ENCODE data around the gene COMT.
"Not testable (repeated sequence)": the region's sequence is repeated elsewhere in the genome, so short reads cannot be mapped to it uniquely, and the experiment has no call there.

The COMT gene

GRCh38 chr22:19904935-19905334 lies 36.6 kb upstream of the COMT start:
- WGBS, 2 donors (ENCODE audit: extremely low coverage in 2 of 2, insufficient read length in 2 of 2, insufficient replicate concordance in 1 of 2) = no CpG with 5 or more reads among the region's 7 CpGs
- peaks cover 21 to 32% of the 10 kb centered on the region in 2 donors for H3K4me1 ChIP-seq (ENCODE audit: control insufficient read depth in 2 of 2, insufficient read depth in 1 of 2, low read depth in 1 of 2, low read length in 2 of 2)
- no peak overlapping the region for H3K18ac ChIP-seq (ENCODE audit: low read length)
- no peaks in the 10 kb centered on the region for H3K9me3 ChIP-seq (replicated peaks in 1 of 2; ENCODE audit: control insufficient read depth in 2 of 2, insufficient read depth in 1 of 2, low read depth in 1 of 2, low read length in 2 of 2)
- H3K23ac ChIP-seq (ENCODE audit: low read depth, low read length, poor library complexity) = no peak overlapping the region
- H4K8ac ChIP-seq (ENCODE audit: low read depth, low read length) = no peak overlapping the region
- H3K14ac ChIP-seq (ENCODE audit: low read length) = no peak overlapping the region
- no peak overlapping the region for H4K91ac ChIP-seq (ENCODE audit: low read depth, low read length, poor library complexity)
- no peak overlapping the region for H2BK15ac ChIP-seq (ENCODE audit: low read length)
- DNase-seq (ENCODE audit: low spot score) = no peak
- H3K27ac ChIP-seq (replicated peaks; ENCODE audit: low read length) = no peak overlapping the region
- no peak overlapping the region for H2AFZ ChIP-seq (ENCODE audit: low read length)
- H2BK120ac ChIP-seq (ENCODE audit: low read depth, low read length) = no peak overlapping the region
- no peak overlapping the region for H3K4me3 ChIP-seq (ENCODE audit: low read length in 2 of 2)
- no peak overlapping the region for H2BK12ac ChIP-seq (ENCODE audit: low read length)
- no peak overlapping the region for H3K9ac ChIP-seq (ENCODE audit: low read depth, low read length, poor library complexity)
- H3K36me3 ChIP-seq (replicated peaks in 1 of 2; ENCODE audit: control insufficient read depth in 2 of 2, insufficient read depth in 2 of 2, low read length in 2 of 2) = peaks cover 0 to 1% of the 10 kb centered on the region in 2 donors
- no peak overlapping the region for H2BK5ac ChIP-seq (ENCODE audit: low read length)
- peaks cover 0 to 9% (median 3%) of the 10 kb centered on the region in 3 experiments for H3K27me3 ChIP-seq (ENCODE audit: control insufficient read depth in 3 of 3, insufficient read depth in 3 of 3, low read depth in 1 of 3, low read length in 3 of 3)
- H2AK5ac ChIP-seq (ENCODE audit: low read depth, low read length) = no peak overlapping the region
- no peak overlapping the region for H3K4me2 ChIP-seq (ENCODE audit: insufficient read depth, low read length, poor library complexity, severe bottlenecking)
- peaks cover 5% of the 10 kb centered on the region for H3K79me1 ChIP-seq (ENCODE audit: low read depth, low read length)
- H3K4ac ChIP-seq (ENCODE audit: low read length) = no peak overlapping the region

GRCh38 chr22:19905347-19906276 lies 36.0 kb upstream of the COMT start:
- peaks cover 0 to 9% (median 3%) of the 10 kb centered on the region in 3 experiments for H3K27me3 ChIP-seq (ENCODE audit: control insufficient read depth in 3 of 3, insufficient read depth in 3 of 3, low read depth in 1 of 3, low read length in 3 of 3)
- peaks cover 21 to 32% of the 10 kb centered on the region in 2 donors for H3K4me1 ChIP-seq (ENCODE audit: control insufficient read depth in 2 of 2, insufficient read depth in 1 of 2, low read depth in 1 of 2, low read length in 2 of 2)
- no peak overlapping the region for H2AK5ac ChIP-seq (ENCODE audit: low read depth, low read length)
- no peak overlapping the region for H3K4me3 ChIP-seq (ENCODE audit: low read length in 2 of 2)
- peak overlapping the region; percentile 87 for H3K18ac ChIP-seq (ENCODE audit: low read length)
- H3K14ac ChIP-seq (ENCODE audit: low read length) = no peak overlapping the region
- no peak for DNase-seq (ENCODE audit: low spot score)
- no peak overlapping the region for H2BK12ac ChIP-seq (ENCODE audit: low read length)
- peak overlapping the region; percentile 58 for H4K91ac ChIP-seq (ENCODE audit: low read depth, low read length, poor library complexity)
- H3K9ac ChIP-seq (ENCODE audit: low read depth, low read length, poor library complexity) = no peak overlapping the region
- no peak overlapping the region for H3K27ac ChIP-seq (replicated peaks; ENCODE audit: low read length)
- H4K8ac ChIP-seq (ENCODE audit: low read depth, low read length) = no peak overlapping the region
- H3K4ac ChIP-seq (ENCODE audit: low read length) = no peak overlapping the region
- no peak overlapping the region for H2BK5ac ChIP-seq (ENCODE audit: low read length)
- peaks cover 0 to 1% of the 10 kb centered on the region in 2 donors for H3K36me3 ChIP-seq (replicated peaks in 1 of 2; ENCODE audit: control insufficient read depth in 2 of 2, insufficient read depth in 2 of 2, low read length in 2 of 2)
- no peak overlapping the region for H3K4me2 ChIP-seq (ENCODE audit: insufficient read depth, low read length, poor library complexity, severe bottlenecking)
- H3K9me3 ChIP-seq (replicated peaks in 1 of 2; ENCODE audit: control insufficient read depth in 2 of 2, insufficient read depth in 1 of 2, low read depth in 1 of 2, low read length in 2 of 2) = no peaks in the 10 kb centered on the region
- H3K79me1 ChIP-seq (ENCODE audit: low read depth, low read length) = peaks cover 5% of the 10 kb centered on the region
- WGBS, 2 donors (ENCODE audit: extremely low coverage in 2 of 2, insufficient read length in 2 of 2, insufficient replicate concordance in 1 of 2) = no CpG with 5 or more reads among the region's 22 CpGs
- H2AFZ ChIP-seq (ENCODE audit: low read length) = peak overlapping the region; percentile 43
- H2BK120ac ChIP-seq (ENCODE audit: low read depth, low read length) = no peak overlapping the region
- no peak overlapping the region for H2BK15ac ChIP-seq (ENCODE audit: low read length)
- H3K23ac ChIP-seq (ENCODE audit: low read depth, low read length, poor library complexity) = peak overlapping the region; percentile 53

- H2AK5ac ChIP-seq (ENCODE audit: low read depth, low read length); H2BK5ac ChIP-seq (ENCODE audit: low read length); H2AFZ ChIP-seq (ENCODE audit: low read length); H3K4ac ChIP-seq (ENCODE audit: low read length); DNase-seq (ENCODE audit: low spot score); H2BK15ac ChIP-seq (ENCODE audit: low read length); H3K9me3 ChIP-seq (replicated peaks in 1 of 2; ENCODE audit: control insufficient read depth in 2 of 2, insufficient read depth in 1 of 2, low read depth in 1 of 2, low read length in 2 of 2); H3K4me3 ChIP-seq (ENCODE audit: low read length in 2 of 2); H4K8ac ChIP-seq (ENCODE audit: low read depth, low read length); H3K18ac ChIP-seq (ENCODE audit: low read length); H3K79me1 ChIP-seq (ENCODE audit: low read depth, low read length); H3K23ac ChIP-seq (ENCODE audit: low read depth, low read length, poor library complexity); H2BK12ac ChIP-seq (ENCODE audit: low read length); H3K36me3 ChIP-seq (replicated peaks in 1 of 2; ENCODE audit: control insufficient read depth in 2 of 2, insufficient read depth in 2 of 2, low read length in 2 of 2); H2BK120ac ChIP-seq (ENCODE audit: low read depth, low read length); H4K91ac ChIP-seq (ENCODE audit: low read depth, low read length, poor library complexity); H3K27ac ChIP-seq (replicated peaks; ENCODE audit: low read length); H3K4me2 ChIP-seq (ENCODE audit: insufficient read depth, low read length, poor library complexity, severe bottlenecking); H3K9ac ChIP-seq (ENCODE audit: low read depth, low read length, poor library complexity); H3K14ac ChIP-seq (ENCODE audit: low read length): not testable (repeated sequence)
- peaks cover 21 to 32% of the 10 kb centered on the region in 2 donors for H3K4me1 ChIP-seq (ENCODE audit: control insufficient read depth in 2 of 2, insufficient read depth in 1 of 2, low read depth in 1 of 2, low read length in 2 of 2)
- peaks cover 0 to 19% (median 3%) of the 10 kb centered on the region in 3 experiments for H3K27me3 ChIP-seq (ENCODE audit: control insufficient read depth in 3 of 3, insufficient read depth in 3 of 3, low read depth in 1 of 3, low read length in 3 of 3)
- whole genome bisulfite sequencing, 2 donors (ENCODE audit: extremely low coverage in 2 of 2, insufficient read length in 2 of 2, insufficient replicate concordance in 1 of 2) = no CpG with 5 or more reads among the region's 25 CpGs
These were observed 34.7 kb upstream of the COMT start for GRCh38 chr22:19906864-19907263.

- not testable (repeated sequence) for H2AFZ ChIP-seq (ENCODE audit: low read length); H4K91ac ChIP-seq (ENCODE audit: low read depth, low read length, poor library complexity); H3K4ac ChIP-seq (ENCODE audit: low read length); H3K9me3 ChIP-seq (replicated peaks in 1 of 2; ENCODE audit: control insufficient read depth in 2 of 2, insufficient read depth in 1 of 2, low read depth in 1 of 2, low read length in 2 of 2); H3K27ac ChIP-seq (replicated peaks; ENCODE audit: low read length); H3K79me1 ChIP-seq (ENCODE audit: low read depth, low read length); DNase-seq (ENCODE audit: low spot score); H3K36me3 ChIP-seq (replicated peaks in 1 of 2; ENCODE audit: control insufficient read depth in 2 of 2, insufficient read depth in 2 of 2, low read length in 2 of 2); H3K14ac ChIP-seq (ENCODE audit: low read length); H3K18ac ChIP-seq (ENCODE audit: low read length); H3K4me3 ChIP-seq (ENCODE audit: low read length in 2 of 2); H2BK120ac ChIP-seq (ENCODE audit: low read depth, low read length); H4K8ac ChIP-seq (ENCODE audit: low read depth, low read length); H3K4me2 ChIP-seq (ENCODE audit: insufficient read depth, low read length, poor library complexity, severe bottlenecking); H3K9ac ChIP-seq (ENCODE audit: low read depth, low read length, poor library complexity); H2BK12ac ChIP-seq (ENCODE audit: low read length); H2BK5ac ChIP-seq (ENCODE audit: low read length); H3K23ac ChIP-seq (ENCODE audit: low read depth, low read length, poor library complexity)
- peak overlapping the region; percentile 39 for H2AK5ac ChIP-seq (ENCODE audit: low read depth, low read length)
- WGBS, 2 donors (ENCODE audit: extremely low coverage in 2 of 2, insufficient read length in 2 of 2, insufficient replicate concordance in 1 of 2) = no CpG with 5 or more reads among the region's 16 CpGs
- peaks cover 16 to 23% of the 10 kb centered on the region in 2 donors for H3K4me1 ChIP-seq (ENCODE audit: control insufficient read depth in 2 of 2, insufficient read depth in 1 of 2, low read depth in 1 of 2, low read length in 2 of 2)
- H3K27me3 ChIP-seq (ENCODE audit: control insufficient read depth in 3 of 3, insufficient read depth in 3 of 3, low read depth in 1 of 3, low read length in 3 of 3) = peaks cover 0 to 23% (median 3%) of the 10 kb centered on the region in 3 experiments
- peak overlapping the region; percentile 54 for H2BK15ac ChIP-seq (ENCODE audit: low read length)
These were observed 33.7 kb upstream of the COMT start for GRCh38 chr22:19907902-19908301.

Data from neuronal stem cell (in vitro differentiated cells).